IPS-20b (cell line): Measurements from ENCODE around the gene MLIP.

ENCODE experiments used
- H3K27ac ChIP-seq: one replicate; pipeline ENCODE4 v1.5.1; 2013; ENCODE audit warnings: low read length
- H3K27me3 ChIP-seq: 2 replicates; pipeline ENCODE4 v1.6.1; 2013; ENCODE audit warnings: mild to moderate bottlenecking, low read length, inconsistent platforms; ENCODE audit not compliant: insufficient read depth
- H3K36me3 ChIP-seq: 2 replicates; pipeline ENCODE4 v1.6.1; 2013; ENCODE audit warnings: low read depth, mild to moderate bottlenecking, inconsistent platforms, low read length, moderate library complexity; ENCODE audit not compliant: insufficient read depth
- H3K4me1 ChIP-seq: 2 replicates; pipeline ENCODE4 v1.6.1; 2013; ENCODE audit warnings: mild to moderate bottlenecking, control low read depth, inconsistent platforms, low read length, moderate library complexity; ENCODE audit not compliant: insufficient read depth
- H3K4me3 ChIP-seq: 2 replicates; pipeline ENCODE4 v1.5.1; 2013; ENCODE audit warnings: mild to moderate bottlenecking, low read length, inconsistent platforms
- H3K9ac ChIP-seq: 2 replicates; pipeline ENCODE4 v1.6.1; 2013; ENCODE audit warnings: low read depth, mild to moderate bottlenecking, inconsistent platforms, low read length, moderate library complexity
- H3K9me3 ChIP-seq: 2 replicates; pipeline ENCODE4 v1.6.1; 2013; ENCODE audit warnings: mild to moderate bottlenecking, low read depth, low read length, inconsistent platforms; ENCODE audit not compliant: insufficient read depth

MLIP gene, protein sequence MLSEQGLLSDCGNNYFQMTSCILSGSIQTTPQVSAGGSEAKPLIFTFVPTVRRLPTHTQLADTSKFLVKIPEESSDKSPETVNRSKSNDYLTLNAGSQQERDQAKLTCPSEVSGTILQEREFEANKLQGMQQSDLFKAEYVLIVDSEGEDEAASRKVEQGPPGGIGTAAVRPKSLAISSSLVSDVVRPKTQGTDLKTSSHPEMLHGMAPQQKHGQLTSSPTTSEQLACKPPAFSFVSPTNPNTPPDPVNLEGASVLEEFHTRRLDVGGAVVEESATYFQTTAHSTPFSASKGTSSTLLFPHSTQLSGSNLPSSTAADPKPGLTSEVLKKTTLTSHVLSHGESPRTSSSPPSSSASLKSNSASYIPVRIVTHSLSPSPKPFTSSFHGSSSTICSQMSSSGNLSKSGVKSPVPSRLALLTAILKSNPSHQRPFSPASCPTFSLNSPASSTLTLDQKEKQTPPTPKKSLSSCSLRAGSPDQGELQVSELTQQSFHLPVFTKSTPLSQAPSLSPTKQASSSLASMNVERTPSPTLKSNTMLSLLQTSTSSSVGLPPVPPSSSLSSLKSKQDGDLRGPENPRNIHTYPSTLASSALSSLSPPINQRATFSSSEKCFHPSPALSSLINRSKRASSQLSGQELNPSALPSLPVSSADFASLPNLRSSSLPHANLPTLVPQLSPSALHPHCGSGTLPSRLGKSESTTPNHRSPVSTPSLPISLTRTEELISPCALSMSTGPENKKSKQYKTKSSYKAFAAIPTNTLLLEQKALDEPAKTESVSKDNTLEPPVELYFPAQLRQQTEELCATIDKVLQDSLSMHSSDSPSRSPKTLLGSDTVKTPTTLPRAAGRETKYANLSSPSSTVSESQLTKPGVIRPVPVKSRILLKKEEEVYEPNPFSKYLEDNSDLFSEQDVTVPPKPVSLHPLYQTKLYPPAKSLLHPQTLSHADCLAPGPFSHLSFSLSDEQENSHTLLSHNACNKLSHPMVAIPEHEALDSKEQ

DNA sequence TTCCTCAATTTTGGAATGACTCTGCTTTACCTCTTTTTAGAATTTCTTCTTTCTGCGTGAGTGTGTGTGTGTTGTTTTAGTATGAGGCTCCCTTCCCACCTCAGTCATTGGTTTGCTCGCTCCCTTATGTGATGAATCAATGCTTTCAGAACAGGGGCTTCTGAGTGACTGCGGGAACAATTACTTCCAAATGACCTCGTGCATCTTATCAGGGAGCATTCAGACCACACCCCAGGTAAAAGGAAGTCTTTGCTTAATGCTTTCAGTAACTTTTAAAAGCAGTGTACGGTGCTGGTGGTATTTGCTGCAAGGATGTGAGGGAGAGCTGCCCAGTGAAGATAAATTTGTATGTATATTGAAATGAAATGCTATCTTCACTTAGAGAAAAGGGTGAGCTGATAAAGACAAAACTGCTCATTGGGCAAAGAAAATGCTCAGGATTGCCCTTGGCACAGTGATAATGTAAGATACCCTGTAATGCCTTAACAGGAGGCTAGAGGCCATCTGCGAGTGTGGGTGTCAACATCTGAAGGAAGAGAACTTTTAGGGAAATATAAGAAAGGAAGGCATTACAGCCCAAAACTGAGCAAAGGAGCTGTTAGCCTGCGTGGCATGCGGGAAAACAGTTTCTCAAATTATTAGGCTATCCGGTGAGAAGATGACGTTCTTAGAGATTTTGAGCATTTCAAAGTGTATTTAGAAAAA, at the start of gene MLIP:
Gene MLIP (plus strand): TSS at position 103 of the 705 bp plus-strand sequence. CDS start 37 bp downstream, at position 140.
- Histone ChIP-seq H3K36me3 (no peaks in the 10 kb centered on the region), H3K9me3 (no peaks in the 10 kb centered on the region), H3K27ac (no peak within 1 kb of the TSS), H3K4me1 (no peaks in the 10 kb centered on the region; the same call in 1 of the 2 replicates), H3K27me3 (no peaks in the 10 kb centered on the region), H3K9ac (no peak within 1 kb of the TSS), H3K4me3 (no peak within 1 kb of the TSS)

DNA sequence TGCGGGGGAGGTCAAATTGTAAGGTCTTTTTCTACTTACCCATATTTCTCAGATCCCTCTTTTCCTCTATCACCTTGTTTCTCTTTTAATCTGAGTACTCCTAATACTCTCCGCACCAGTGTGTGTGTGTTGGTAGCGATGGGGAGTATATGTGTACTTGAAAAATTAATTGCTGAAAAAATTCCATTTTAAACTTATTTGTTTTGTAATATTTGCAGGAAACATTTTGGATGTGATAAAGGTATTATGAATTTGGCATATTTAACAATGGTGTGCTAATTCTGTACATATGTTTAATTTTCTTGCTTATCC, 48.1 kb upstream of the MLIP start:
- no peak overlapping the region for H3K4me3 ChIP-seq
- H3K9ac ChIP-seq: no peak overlapping the region
- H3K27ac ChIP-seq: no peak overlapping the region
- H3K9me3 ChIP-seq: no peaks in the 10 kb centered on the region
- H3K27me3 ChIP-seq: no peaks in the 10 kb centered on the region
- H3K4me1 ChIP-seq: no peaks in the 10 kb centered on the region
- no peaks in the 10 kb centered on the region for H3K36me3 ChIP-seq

DNA sequence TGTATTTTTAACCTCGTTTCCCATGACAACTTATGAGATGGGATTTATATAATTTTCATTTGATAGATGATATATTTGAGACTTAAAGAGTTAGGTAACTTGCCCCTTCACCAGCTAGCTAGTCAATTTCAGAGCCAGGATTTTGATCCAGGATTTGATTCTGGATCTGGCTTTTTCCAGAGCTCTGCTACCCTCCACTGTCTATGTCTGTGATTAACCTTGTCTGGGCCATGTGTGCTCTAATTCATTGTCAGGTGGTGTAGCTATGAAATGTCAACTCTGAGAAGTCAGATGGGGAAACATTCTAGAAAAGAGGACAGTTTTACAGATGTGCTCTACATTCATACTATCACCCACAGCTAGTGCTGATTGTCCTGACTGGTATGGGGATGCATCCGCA, 42.5 kb upstream of the MLIP start:
- Histone ChIP-seq H3K27me3 (no peaks in the 10 kb centered on the region), H3K9ac (no peak overlapping the region), H3K4me1 (peaks cover 15% of the 10 kb centered on the region; the same call in 1 of the 2 replicates), H3K9me3 (no peaks in the 10 kb centered on the region), H3K27ac (no peak overlapping the region), H3K4me3 (no peak overlapping the region), H3K36me3 (no peaks in the 10 kb centered on the region)

DNA sequence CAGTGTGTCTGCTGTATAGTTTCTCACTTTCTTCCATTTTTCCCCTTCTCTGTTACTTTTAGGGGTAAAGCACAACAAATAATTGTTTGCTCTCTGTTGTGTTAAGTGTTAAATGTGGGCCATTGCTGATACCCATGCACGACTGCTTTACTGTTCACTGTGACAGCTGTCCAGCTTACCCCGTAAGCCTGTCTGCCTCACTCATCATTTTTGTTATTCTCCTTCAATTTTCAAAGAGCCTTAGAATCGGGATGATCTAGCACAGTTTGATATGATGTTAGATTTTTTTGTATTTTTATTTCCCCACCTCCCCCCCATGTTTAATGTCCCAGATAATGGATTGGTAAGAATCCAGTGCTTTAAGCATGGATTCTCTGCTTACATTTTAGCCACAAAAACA, 41.2 kb upstream of the MLIP start:
- Histone ChIP-seq H3K4me3 (no peak overlapping the region), H3K27me3 (no peaks in the 10 kb centered on the region), H3K9ac (no peak overlapping the region), H3K36me3 (no peaks in the 10 kb centered on the region), H3K9me3 (no peaks in the 10 kb centered on the region), H3K4me1 (peaks cover 25% of the 10 kb centered on the region), H3K27ac (no peak overlapping the region)

DNA sequence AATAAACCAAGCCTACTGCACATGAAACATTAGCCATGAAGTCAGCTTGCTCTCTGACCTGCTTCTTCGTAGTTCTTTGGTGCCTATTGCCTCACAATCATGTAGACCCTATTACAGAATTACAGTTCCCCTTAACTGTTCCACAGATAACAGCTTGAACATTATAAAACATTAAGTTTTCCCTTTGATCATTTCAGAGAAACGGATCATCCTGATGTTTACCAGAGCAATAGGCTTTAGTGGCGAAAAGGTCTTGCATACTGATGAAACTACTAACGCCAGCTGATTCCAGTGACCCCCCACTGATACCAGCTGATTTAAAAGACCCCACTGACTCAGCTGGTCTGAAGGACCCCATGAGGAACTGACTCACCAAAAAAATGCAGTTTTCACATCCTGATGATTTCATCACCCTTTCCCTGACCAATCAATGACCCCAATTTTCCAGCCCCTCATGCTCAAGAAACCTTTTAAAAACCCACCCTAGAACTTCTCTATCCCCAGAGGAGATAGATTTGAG, 39.4 kb upstream of the MLIP start:
- Histone ChIP-seq H3K27ac (no peak overlapping the region), H3K9ac (no peak overlapping the region), H3K27me3 (no peaks in the 10 kb centered on the region), H3K36me3 (no peaks in the 10 kb centered on the region), H3K4me1 (peaks cover 25% of the 10 kb centered on the region), H3K4me3 (no peak overlapping the region), H3K9me3 (no peaks in the 10 kb centered on the region)

DNA sequence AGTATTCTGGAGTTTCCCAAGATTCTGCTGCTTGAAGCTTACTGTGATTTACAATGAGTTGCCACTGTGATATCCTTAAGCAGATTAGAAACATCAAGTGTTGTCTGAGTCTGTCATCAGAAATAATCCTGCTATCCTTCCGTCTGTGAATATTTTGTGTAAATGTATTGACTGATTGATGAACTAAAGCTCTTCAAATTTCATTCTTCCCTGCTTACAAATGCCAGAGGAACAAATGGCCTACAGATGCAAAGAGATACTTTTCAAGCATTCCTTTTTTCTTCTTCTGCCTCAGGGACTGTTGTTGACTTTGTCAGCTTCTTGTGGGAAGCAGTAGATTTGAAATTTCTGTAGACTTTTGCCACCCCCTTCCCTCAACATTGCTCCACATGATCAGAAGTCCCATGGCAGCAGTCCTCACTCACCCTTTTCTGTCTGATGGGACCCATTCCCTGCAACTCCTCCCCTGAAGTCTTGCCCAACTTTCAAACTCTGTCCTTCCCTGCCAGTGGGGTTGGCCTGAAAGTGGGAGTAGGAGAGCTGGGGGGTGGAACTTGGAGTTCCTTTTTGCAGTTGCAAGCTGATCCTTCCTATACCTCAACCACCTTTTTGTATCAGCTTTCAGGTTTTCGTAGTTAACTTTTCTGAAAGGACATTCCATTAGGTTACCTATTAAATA, 38.5 kb upstream of the MLIP start:
- Histone ChIP-seq H3K9ac (no peak overlapping the region), H3K9me3 (no peaks in the 10 kb centered on the region), H3K27ac (no peak overlapping the region), H3K4me1 (peaks cover 25% of the 10 kb centered on the region), H3K27me3 (no peaks in the 10 kb centered on the region), H3K36me3 (no peaks in the 10 kb centered on the region), H3K4me3 (no peak overlapping the region)

DNA sequence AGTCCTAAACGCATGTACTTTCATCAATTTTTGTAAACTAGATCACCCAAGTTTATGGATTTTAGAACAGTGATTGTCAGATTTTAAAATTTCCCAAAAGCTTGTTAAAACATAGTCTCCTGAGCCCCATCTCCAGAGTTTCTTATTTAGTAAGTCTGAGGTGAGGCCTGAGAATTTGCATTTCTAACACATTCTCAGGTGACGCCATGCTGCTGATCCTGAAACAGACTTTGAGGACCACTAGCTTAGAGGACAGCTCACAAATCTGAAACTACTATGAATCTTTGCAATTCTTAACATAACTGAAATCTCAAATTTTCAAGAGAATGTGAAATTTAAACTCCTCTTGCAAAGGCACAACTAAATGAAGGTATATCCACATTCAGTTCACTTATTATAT, 37.8 kb upstream of the MLIP start:
- Histone ChIP-seq H3K4me3 (no peak overlapping the region), H3K9me3 (no peaks in the 10 kb centered on the region), H3K4me1 (peaks cover 25% of the 10 kb centered on the region), H3K36me3 (no peaks in the 10 kb centered on the region), H3K27ac (no peak overlapping the region), H3K27me3 (no peaks in the 10 kb centered on the region), H3K9ac (no peak overlapping the region)

DNA sequence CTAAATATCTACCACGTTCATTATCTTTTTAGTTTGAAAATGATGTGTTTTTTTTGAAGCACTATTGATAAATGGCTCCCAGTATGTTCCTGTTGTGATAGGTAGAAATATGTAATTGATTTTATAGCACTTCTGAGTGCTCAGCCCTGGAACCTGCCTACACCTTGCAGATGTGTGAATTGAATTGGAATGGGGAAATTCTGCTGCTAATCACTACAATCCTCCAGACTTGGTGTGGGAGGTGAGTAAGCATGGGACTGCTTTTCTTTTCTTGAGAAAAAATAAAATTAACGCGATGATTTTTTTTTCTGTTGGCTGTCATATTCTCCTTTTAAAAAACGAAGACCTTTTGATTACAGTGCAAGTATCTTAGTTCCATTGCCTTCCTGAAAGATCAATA, 37.1 kb upstream of the MLIP start:
- Histone ChIP-seq H3K9me3 (no peaks in the 10 kb centered on the region), H3K36me3 (no peaks in the 10 kb centered on the region), H3K27ac (peak overlapping the region; percentile 18), H3K9ac (no peak overlapping the region), H3K4me1 (peaks cover 25% of the 10 kb centered on the region), H3K27me3 (no peaks in the 10 kb centered on the region), H3K4me3 (no peak overlapping the region)

DNA sequence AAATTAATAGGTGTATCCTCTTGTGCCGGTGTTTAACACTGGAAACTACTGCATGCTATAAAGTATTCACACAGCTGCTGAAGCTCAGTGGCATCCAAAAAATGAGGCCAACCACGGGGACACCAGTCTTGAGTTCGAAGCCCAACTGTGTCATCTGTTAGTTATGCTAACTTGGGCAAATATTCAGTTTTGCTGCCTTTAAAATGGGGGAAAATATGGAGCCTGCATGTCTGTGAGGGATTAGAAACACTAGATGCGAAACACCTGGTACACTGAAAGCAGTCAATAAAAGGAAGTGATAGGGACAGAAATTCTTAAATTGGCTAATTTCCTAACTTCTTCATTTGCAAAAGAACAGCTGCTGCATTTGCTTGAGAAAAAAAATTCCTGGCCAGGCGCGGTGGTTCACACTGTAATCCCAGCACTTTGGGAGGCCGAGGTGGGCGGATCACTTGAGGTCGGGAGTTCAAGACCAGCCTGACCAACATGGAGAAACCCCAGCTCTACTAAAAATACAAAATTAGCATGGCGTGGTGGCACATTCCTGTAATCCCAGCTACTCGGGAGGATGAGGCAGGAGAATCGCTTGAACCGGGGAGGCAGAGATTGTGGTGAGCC, 36.6 kb upstream of the MLIP start:
- H3K9me3 ChIP-seq: no peaks in the 10 kb centered on the region
- H3K9ac ChIP-seq: no peak overlapping the region
- H3K27ac ChIP-seq: peak overlapping the region; percentile 18
- H3K4me3 ChIP-seq: no peak overlapping the region
- H3K27me3 ChIP-seq: no peaks in the 10 kb centered on the region
- no peaks in the 10 kb centered on the region for H3K36me3 ChIP-seq
- H3K4me1 ChIP-seq: peaks cover 25% of the 10 kb centered on the region

DNA sequence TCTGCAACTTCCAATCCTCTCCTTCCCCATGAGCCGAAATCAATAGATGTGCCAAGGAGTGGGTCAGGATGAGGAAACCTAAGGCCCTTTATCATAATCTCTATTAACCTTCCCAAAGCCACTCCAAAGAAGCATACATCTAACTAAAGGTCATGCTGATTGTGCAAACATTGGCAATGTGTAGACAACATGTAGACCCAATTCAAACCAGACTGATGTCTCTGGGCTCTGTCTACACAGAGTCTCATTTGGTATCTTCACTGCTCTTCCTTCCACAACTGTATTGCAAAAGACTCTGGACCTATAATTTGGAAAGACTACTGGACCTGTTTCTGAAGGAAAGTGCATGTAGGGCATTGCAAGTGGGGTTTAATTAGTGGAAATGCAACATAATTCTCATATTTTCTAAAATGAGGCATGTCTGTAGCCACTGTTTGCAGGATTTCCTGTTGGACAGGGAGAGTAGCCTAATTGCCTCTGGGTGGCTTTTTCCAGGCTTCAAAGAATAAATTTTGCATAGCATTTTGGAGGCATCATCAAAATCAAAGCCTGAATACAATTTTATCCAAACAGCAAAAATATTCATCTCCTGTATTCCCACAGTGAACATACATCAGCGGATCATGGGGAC, 35.0 kb upstream of the MLIP start:
- no peaks in the 10 kb centered on the region for H3K9me3 ChIP-seq
- H3K27ac ChIP-seq: no peak overlapping the region
- no peaks in the 10 kb centered on the region for H3K36me3 ChIP-seq
- no peak overlapping the region for H3K4me3 ChIP-seq
- H3K9ac ChIP-seq: no peak overlapping the region
- H3K27me3 ChIP-seq: no peaks in the 10 kb centered on the region
- H3K4me1 ChIP-seq: peaks cover 25% of the 10 kb centered on the region
